Erythroblast (primary cell): ENCODE measurements around the gene CD3D.

Experiments
- GATA1 ChIP-seq: IDR thresholded peaks from 2 replicates; pipeline ENCODE4 v1.6.1; 2011; ENCODE audit warnings: low read depth, mild to moderate bottlenecking, control low read depth, low read length, moderate library complexity
- POLR2A ChIP-seq: IDR thresholded peaks from 2 replicates; pipeline ENCODE4 v1.6.1; 2011; ENCODE audit warnings: mild to moderate bottlenecking, low read length

- no peak for TF ChIP-seq POLR2A
- TF ChIP-seq GATA1, result no peak
These were observed 23.8 kb upstream of the CD3D start for GRCh38 chr11:118366287-118366686.
